ENCODE measurements around the gene SPPL3. TPM values are rescaled to one million over a fixed set of nuclear protein-coding genes. Genes with fewer than 3 reads are reported as not detected.
"Not testable (repeated sequence)": the region's sequence is repeated elsewhere in the genome, so short reads cannot be mapped to it uniquely, and the experiment has no call there.

SPPL3 gene
- total RNA-seq, 4 donors from 2014 or later, result 25.7 to 37.5 (median 34.7) TPM

DNA sequence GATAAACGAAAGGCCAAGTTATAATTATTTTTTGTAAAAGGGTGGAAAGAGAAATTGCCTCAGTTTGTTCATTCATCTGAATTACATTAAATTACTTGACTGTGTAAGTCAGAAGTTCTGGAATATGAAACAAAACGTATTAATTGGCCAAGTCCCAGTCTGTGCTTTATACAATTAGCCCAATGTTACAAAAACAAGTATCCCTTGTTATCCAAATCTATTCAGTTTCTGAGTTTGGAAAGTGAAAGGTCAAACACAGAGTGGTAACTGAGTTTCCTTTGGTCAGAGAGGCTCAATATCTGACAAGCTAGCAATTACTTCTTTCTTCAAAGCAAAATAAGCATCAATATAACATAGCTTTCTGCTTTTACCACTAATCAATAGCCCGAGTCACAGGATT is 62.6 kb downstream of the SPPL3 start:
- Histone ChIP-seq H3K9me3 (no peaks in the 10 kb centered on the region), H3K27ac (no peak overlapping the region), H3K27me3 (no peaks in the 10 kb centered on the region), H3K4me3 (replicated peaks in 1 of 3) (no peak overlapping the region), H3K4me1 (peaks cover 25 to 29% of the 10 kb centered on the region in 2 donors), H3K36me3 (no peaks in the 10 kb centered on the region)
- no peak for TF ChIP-seq POLR2A (IDR thresholded peaks at IDR 0.05)
- TF ChIP-seq, protein P1, sequence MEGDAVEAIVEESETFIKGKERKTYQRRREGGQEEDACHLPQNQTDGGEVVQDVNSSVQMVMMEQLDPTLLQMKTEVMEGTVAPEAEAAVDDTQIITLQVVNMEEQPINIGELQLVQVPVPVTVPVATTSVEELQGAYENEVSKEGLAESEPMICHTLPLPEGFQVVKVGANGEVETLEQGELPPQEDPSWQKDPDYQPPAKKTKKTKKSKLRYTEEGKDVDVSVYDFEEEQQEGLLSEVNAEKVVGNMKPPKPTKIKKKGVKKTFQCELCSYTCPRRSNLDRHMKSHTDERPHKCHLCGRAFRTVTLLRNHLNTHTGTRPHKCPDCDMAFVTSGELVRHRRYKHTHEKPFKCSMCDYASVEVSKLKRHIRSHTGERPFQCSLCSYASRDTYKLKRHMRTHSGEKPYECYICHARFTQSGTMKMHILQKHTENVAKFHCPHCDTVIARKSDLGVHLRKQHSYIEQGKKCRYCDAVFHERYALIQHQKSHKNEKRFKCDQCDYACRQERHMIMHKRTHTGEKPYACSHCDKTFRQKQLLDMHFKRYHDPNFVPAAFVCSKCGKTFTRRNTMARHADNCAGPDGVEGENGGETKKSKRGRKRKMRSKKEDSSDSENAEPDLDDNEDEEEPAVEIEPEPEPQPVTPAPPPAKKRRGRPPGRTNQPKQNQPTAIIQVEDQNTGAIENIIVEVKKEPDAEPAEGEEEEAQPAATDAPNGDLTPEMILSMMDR (IDR thresholded peaks at IDR 0.05), result no peak
- no peak for DNase-seq
- intact Hi-C loops (cut with DNase I), result no loop called here
- WGBS, 2 donors, result 73 to 81% methylated on average over 3 of the region's 3 CpGs

DNA sequence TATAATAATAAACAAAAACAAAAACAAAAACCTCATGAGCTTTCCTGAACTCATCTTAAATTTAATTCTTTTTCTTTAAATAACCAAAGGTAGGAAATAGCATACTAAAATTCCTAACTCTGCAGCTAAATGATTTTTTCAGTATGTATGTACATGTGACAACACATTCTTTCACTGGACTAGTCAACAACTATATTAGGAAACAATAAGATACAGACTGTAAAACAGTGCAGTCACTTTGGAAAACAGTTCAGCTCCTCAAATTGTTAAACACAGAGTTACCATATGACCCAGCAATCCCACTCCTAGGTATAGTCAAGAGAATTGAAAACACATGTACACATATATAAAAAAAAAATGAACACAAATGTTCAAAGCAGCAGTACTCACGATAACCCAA is 64.7 kb downstream of the SPPL3 start:
- H3K36me3 ChIP-seq, result no peaks in the 10 kb centered on the region
- TF ChIP-seq, protein P1 (IDR thresholded peaks at IDR 0.05), result no peak
- TF ChIP-seq POLR2A (IDR thresholded peaks at IDR 0.05), result no peak
- peaks cover 29% of the 10 kb centered on the region in 2 donors for H3K4me1 ChIP-seq
- no peak for DNase-seq
- intact Hi-C loops (cut with DNase I), result no loop called here
- no peaks in the 10 kb centered on the region for H3K27me3 ChIP-seq
- H3K9me3 ChIP-seq, result no peaks in the 10 kb centered on the region
- WGBS, 2 donors, result 89 to 90% methylated on average over 1 of the region's 1 CpG
- no peak overlapping the region for H3K4me3 ChIP-seq (replicated peaks in 1 of 3)
- no peak overlapping the region for H3K27ac ChIP-seq

DNA sequence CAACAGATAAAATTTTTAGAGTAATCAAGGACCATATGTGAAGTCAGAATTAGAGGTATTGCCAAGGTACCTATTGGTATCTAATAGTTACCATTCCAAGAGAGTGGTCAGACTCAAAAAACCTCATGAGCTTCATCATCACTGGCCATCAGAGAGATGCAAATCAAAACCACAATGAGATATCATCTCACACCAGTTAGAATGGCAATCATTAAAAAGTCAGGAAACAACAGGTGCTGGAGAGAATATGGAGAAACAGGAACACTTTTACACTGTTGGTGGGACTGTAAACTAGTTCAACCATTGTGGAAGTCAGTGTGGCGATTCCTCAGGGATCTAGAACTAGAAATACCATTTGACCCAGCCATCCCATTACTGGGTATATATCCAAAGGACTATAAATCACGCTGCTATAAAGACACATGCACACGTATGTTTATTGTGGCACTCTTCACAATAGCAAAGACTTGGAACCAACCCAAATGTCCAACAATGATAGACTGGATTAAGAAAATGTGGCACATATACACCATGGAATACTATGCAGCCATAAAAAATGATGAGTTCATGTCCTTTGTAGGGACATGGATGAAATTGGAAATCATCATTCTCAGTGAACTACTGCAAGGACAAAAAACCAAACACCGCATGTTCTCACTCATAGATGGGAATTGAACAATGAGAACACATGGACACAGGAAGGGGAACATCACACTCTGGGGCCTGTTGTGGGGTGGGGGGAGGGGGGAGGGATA is 65.4 kb downstream of the SPPL3 start:
- H3K9me3 ChIP-seq; intact Hi-C loops (cut with DNase I); H3K4me3 ChIP-seq (replicated peaks in 1 of 3); H3K27me3 ChIP-seq; H3K27ac ChIP-seq; DNase-seq; H3K36me3 ChIP-seq: not testable (repeated sequence)
- H3K4me1 ChIP-seq, result peaks cover 30 to 33% of the 10 kb centered on the region in 2 donors
- 100% methylated on average over 1 to 4 of the region's 4 CpGs for WGBS, 2 donors

DNA sequence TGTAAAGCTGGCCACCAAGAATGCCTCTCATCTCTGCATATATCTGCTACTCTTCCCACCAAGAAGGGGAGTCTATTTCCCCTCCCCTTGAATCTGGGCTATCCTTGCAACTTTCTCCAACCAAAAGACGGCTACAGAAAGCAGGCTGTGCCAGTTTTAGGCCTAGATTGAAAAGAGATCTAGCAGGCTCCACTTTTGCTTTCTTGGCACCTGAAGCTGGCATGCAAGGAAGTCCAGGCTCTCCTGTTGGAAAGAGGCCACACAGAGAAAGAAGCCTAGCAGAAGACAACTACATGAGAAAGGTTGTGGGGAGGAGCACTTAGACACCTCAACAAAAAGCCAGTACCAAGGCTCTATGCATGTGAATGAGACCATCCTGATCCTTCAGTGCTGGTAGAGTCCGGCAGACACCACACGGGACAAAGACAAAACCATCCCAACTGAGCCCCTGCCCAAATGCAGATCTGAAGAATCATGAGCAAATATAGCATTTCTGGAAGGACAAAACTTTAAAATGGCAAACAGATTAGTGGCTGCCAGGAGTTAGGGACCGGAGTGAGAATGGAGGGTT is 68.0 kb downstream of the SPPL3 start:
- no peaks in the 10 kb centered on the region for H3K9me3 ChIP-seq
- no peak overlapping the region for H3K4me3 ChIP-seq (replicated peaks in 1 of 3)
- no peaks in the 10 kb centered on the region for H3K27me3 ChIP-seq
- no peaks in the 10 kb centered on the region for H3K36me3 ChIP-seq
- 64 to 71% methylated on average over 4 of the region's 4 CpGs for WGBS, 2 donors
- intact Hi-C loops (cut with DNase I), result no loop called here
- DNase-seq, result peak; percentile 69
- TF ChIP-seq, protein P1 (IDR thresholded peaks at IDR 0.05), result no peak
- no peak for TF ChIP-seq POLR2A (IDR thresholded peaks at IDR 0.05)
- peaks cover 49 to 53% of the 10 kb centered on the region in 2 donors for H3K4me1 ChIP-seq
- peak overlapping the region; percentile 59 to 86 (median 80) for H3K27ac ChIP-seq

DNA sequence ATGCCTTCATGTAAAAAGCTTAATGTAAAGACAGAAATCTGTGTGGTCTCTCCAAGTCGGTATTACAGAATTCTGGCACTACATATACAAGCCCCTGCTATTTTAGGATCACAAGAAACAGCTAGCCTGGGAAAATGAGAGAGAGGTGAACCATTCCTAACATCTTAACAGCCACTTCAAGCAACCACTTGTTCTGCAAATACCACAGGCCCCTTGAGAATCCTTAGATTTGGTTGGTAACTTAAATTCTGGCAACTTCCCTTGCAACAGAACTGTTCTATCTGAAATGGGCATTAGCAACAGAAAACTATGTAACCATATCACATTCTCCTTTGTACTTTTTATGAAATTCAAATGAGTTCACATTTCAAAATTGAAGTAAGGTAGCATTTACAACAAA is 68.5 kb downstream of the SPPL3 start:
- peaks cover 55 to 56% of the 10 kb centered on the region in 2 donors for H3K4me1 ChIP-seq
- peak in 1 of 2 donors; percentile 19 for DNase-seq
- peak overlapping the region; percentile 59 to 86 (median 80) for H3K27ac ChIP-seq
- H3K36me3 ChIP-seq, result no peaks in the 10 kb centered on the region
- 10 to 16% methylated on average over 1 of the region's 1 CpG for WGBS, 2 donors
- H3K4me3 ChIP-seq (replicated peaks in 1 of 3), result no peak overlapping the region
- H3K9me3 ChIP-seq, result no peaks in the 10 kb centered on the region
- peak in 1 of 2 donors; percentile 47 for TF ChIP-seq POLR2A (IDR thresholded peaks at IDR 0.05)
- TF ChIP-seq, protein P1 (IDR thresholded peaks at IDR 0.05), result no peak
- intact Hi-C loops (cut with DNase I), result no loop called here
- no peaks in the 10 kb centered on the region for H3K27me3 ChIP-seq
